Stimulated activated CD8-positive, alpha-beta memory T cell treated with anti-CD3 and anti-CD28 coated beads, Interleukin-2, amount 100 ng/mL, for 48 hours (primary cell): ENCODE measurements around the gene CACNA1A.
"Not testable (repeated sequence)": the region's sequence is repeated elsewhere in the genome, so short reads cannot be mapped to it uniquely, and the experiment has no call there.

Source experiments
- DNase-seq, 2 donors: peaks; one replicate each; pipeline ENCODE4 v3.0.0-alpha.2; 2020; ENCODE audit warnings: low read depth in 2 of 2

CACNA1A gene

GRCh38 chr19:13281567-13282291, 224.6 kb downstream of the CACNA1A start:
- no peak for DNase-seq

- peak; percentile 27 to 40 for DNase-seq
Observed at GRCh38 chr19:13277104-13277809, 229.0 kb downstream of the CACNA1A start.

DNA sequence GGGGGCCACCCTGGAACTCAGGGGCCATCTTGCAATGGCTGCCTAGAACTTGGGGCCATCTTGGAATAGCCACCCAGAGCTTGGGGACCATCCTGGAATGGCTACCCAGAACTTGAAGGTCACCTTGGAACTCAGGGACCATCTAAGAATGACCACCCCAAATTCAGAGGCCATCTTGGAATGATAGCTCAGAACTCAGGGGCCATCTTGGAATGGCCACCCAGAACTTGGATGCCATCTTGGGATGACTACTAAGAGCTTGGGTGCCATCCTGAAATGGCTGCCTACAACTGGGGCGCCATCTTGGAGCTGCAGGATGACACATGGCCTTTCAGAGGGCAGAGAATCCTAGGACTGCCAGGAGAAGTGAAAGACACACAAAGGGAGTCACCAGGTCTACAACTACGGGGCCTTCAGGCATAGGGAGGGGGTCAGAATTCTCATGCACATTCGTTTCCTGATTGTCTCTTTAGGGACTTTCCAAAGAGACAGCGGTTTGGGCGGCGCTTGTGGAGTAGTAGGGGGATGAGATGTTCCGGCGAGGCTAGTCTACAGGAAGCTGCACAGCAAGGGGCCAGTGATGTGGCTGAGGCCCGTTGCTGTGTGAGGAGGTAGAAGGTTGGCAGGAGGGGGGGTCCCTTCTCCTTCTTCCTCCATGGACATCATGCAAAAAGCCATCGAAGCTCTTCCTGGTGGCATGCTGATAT, 231.1 kb downstream of the CACNA1A start:
- no peak for DNase-seq

DNA sequence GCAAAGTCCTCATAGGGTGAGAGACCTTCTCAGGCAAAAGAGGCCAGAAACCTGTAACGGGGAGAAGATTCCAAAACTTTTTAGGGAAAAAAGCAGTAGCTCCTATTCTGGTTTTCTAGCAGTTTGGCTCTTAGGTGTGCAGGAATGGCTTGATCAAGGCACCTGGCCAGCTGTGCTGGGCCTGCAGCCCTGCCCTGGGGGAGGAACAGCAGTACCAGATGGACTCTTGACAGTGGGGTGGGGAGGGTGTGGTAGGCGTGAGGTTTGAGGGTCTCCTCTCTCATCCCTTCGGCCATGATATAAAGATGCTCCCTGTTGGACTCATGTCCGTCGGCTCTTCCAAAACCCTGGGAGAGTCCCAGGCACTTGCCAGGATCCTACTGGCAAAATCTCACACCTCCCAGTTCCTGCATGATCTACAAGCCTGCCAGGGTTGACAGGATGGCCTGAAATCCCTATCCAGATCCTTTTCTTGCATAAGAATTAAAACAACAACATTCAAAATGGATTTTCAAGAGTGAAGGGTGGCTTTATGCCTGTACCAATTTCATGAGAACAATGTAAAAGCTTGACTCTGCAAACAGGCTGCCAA, 235.7 kb downstream of the CACNA1A start:
- DNase-seq: no peak

- no peak for DNase-seq
Observed at GRCh38 chr19:13269348-13269747, 236.9 kb downstream of the CACNA1A start.

GRCh38 chr19:13267889-13268288, 238.4 kb downstream of the CACNA1A start:
- no peak for DNase-seq

DNA sequence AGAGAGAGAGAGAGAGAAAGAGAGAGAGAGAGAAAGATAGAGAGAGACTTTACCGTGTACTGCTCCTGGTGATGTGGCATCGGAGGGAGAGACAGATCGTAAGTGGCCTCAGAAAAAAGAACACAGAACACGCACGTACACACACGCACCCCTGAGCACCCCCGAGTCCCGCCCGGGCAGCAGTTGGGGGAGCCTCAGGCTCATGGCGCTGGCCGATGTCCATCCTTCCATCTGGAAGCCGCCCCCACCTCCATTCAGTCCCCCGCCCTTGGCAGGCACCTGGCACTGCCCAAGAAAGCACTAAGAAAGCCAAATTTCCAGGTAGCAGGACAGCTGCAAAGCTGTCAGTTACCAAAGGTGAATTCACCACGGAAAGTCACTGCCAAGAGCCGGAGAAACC, 239.1 kb downstream of the CACNA1A start:
- DNase-seq: no peak

- DNase-seq: no peak
Observed at GRCh38 chr19:13262450-13262849, 243.8 kb downstream of the CACNA1A start.

- DNase-seq: no peak
Observed at GRCh38 chr19:13260883-13261653, 245.2 kb downstream of the CACNA1A start.

- no peak for DNase-seq
Observed at GRCh38 chr19:13256918-13257317, 249.4 kb downstream of the CACNA1A start.

DNA sequence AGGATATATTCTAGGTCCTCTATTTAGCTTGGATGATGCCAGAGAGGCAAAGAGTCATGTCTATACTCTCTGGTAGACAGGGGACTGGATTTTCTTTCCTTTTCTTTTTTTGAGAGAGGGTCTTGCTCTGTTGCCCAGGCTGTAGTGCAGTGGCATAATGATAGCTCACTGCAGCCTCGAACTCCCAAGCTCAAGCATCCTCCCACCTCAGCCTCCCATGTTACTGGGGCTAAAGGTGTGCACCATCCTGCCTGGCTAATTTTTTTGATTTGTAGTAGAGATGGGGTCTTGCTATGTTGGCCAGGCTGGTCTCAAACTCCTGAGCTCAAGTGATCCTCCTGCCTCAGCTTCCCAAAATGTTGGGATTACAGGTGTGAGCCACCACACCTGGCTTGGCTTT, 249.9 kb downstream of the CACNA1A start:
- DNase-seq: not testable (repeated sequence)

GRCh38 chr19:13255719-13256059, 250.6 kb downstream of the CACNA1A start:
- DNase-seq: no peak

GRCh38 chr19:13255041-13255718, 251.1 kb downstream of the CACNA1A start:
- DNase-seq: no peak

DNA sequence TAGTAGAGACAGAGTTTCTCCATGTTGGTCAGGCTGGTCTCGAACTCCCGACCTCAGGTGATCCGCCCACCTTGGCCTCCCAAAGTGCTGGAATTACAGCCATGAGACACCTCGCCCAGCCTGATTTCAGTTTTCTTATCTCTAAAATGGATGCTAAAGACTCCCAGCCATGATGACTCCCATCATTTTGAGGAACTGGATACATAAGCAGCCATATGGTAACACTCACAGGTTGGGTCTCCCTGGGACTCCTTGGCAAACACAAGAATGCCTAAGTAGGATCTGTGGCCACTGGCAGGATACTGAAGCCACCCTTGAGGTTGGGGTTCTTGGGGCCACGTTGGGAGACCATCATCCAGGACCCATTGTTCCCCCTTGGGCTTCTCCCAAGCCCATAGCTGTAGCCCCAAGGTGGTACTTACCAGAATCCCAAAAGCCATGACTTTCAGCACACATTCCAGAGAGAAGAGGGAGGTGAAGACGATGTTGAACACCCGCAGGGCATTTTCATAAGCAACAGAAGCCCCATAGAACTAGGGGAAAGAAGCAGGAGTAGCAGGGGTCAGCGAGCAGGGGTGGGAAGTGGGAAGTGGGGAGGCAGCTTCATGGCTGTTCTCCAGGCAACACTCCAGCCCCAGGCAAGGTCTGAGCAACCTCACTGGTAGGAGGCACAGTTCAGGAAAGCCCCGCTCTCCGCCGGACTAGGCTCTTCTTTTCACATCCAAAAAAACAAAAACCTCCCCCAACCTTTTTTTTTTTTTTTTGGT, 253.5 kb downstream of the CACNA1A start:
- no peak for DNase-seq

GRCh38 chr19:13244920-13245319, 261.4 kb downstream of the CACNA1A start:
- no peak for DNase-seq

DNA sequence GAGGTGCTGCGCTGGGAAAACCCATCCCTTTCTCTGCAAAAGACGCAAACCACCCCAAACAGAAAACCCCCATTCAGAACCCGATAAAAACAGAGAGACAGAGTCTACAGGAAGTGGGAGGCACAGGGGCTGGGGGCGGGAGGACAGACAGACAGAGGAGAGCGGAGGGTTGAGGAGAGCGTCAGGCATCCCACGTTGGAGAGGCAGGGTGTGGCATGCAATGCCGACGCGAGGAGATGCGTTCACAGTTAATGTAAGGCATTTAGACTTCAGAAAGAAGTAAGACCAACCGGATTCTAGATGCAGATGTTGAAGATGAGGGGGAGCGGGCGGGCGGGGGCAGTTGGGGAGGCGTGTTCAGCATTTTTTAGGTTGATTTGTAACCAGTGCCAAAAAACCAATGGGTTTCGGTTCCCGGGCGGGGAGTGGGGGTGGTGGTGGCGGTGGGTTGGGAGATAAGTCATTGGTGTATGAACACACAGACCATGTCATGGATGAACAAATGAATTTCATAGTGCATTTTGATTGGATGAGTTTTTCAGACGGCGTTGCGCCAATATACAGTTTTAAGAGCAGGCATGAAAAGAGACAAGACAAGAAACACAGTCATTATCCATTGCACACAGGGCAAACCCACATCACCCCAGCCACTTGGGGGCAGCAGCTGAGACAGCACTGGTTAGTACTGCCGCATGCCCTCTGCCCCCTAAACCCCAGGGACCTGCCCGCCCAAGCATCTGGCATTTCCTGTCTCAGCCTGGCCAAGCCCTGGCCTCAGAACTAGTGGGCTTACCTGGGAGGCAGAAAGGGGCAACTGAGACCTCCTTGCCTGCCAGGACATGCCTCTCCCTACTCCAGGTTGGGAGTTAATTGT, 264.8 kb downstream of the CACNA1A start:
- peak; percentile 18 to 46 for DNase-seq

DNA sequence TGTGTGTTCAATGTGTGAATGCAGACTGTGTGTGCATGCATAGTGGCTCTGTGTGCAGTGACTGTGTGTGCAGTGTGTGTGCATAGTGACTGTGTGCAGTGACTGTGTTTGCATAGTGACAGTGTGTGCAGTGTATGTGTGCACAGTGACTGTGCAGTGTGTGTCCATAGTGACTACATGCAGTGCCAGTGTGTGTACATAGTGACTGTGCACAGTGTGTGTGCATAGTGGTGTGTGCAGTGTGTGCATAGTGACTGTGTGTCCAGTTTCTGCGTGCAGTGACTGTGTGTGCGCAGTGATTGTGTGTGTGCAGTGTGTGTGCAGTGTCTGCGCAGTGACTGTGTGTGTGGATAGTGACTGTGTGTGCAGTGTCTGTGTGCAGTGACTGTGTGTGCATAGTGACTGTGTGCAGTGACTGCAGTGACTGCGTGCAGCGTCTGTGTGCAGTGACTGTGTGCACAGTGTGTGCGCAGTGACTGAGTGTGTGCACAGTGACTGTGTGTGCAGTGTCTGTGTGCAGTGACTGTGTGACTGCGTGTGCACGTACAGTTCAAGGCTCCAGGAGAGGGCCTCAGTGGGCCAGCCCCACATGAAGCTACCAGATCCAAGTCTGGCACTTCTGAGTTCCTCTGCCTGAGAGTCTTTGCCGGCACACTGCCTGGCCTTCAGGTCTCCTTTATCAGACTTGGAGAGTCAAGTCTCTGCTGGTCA, 265.8 kb downstream of the CACNA1A start:
- DNase-seq: no peak

DNA sequence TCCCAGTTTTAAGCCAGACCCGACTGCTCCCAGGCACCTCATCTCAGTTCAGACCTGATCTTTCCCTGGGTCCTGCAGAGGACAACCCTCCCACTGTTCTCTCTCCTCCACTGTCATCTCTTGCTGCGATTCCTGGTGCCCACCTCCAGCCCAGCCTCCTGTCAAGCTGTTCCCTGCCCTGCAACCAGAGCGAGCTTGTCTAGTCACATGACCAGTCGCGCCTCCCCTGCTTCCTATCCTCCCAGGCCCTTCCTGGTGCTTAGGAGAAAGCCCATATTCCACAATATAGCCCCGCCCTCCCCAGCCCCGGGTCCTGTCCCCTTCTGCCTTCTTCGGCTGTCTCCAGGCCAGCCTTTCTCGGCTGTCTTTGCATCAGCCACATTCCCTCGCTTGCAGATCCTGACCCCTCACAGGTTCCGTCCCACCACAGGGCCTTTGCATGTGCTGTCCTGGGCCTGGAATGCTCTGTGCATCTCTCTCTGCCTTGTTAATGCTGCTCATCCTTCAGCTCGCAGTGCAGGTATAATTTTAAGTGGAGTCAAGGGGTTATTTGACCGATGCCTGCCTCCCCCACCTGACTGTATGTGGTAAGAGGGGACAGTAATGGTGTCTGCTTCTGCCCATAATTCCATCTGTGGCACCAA, 267.3 kb downstream of the CACNA1A start:
- DNase-seq: no peak
